ENCODE results near the gene MYL12A. TPM values are rescaled to one million over a fixed set of nuclear protein-coding genes. Genes with fewer than 3 reads are reported as not detected.

MYL12A gene
- total and polyA plus RNA-seq, 2 of the 13 experiments (the other 11 are each of a cell fraction or from before 2014, with no cell fraction given) = 261 to 277 TPM

DNA sequence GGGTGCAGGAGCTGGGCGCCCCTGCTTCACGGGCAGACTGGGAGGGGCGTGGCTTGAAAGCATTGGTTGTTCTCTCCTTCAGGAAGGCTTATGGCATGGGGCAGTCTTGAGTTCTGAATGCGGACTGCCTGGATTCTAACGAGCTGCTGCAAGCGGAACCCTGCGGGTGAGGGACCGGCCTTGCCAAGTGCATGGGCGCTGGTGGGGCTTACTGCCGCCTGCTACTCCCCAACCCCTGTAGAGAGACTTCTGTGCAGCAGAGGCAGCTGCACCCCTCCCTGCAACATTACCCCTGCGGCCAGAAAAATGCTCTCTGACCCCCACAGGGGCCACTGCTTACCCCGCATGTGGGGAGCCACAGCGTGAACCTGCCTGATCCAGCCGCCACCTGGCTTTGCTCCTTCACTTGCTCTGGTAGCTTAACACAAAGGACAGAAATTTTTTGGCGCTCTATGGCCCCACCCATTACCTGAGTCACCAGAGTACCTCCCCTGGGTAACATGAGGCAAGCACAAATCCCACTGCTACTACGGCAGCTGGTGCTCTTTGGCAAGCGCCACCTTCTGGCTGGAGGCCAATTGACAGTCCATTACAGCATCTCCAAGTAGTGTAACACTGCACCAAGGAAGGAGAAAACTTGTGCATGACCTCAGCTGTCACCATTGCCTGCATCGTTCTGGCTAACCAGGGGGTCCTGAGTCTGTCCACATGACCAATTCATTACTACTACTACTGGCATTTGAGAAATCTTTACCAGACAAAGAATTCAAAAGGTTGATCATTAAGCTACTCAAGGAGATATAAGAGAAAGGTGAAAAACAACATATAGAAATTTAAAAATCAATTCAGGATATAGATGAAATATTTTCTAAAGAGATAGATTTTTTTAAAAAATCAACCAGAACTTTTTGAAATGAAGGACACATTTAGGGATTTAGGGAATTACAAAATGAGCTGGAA is 49.7 kb downstream of the MYL12A start (continued):
- TF ChIP-seq, protein P1, sequence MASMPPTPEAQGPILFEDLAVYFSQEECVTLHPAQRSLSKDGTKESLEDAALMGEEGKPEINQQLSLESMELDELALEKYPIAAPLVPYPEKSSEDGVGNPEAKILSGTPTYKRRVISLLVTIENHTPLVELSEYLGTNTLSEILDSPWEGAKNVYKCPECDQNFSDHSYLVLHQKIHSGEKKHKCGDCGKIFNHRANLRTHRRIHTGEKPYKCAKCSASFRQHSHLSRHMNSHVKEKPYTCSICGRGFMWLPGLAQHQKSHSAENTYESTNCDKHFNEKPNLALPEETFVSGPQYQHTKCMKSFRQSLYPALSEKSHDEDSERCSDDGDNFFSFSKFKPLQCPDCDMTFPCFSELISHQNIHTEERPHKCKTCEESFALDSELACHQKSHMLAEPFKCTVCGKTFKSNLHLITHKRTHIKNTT (CRISPR knock-in tag; IDR thresholded peaks at IDR 0.05) = no peak
- TF ChIP-seq KDM5A (IDR thresholded peaks at IDR 0.05; ENCODE audit: borderline replicate concordance, low read length) (peak; percentile 90), HDAC6 (IDR thresholded peaks at IDR 0.05; ENCODE audit: low read depth, low read length) (no peak), CCDC6 (CRISPR knock-in tag; IDR thresholded peaks at IDR 0.05) (0 out of 2 replicates have a peak, but pooled peaks have one; percentile 25), ZNF546 (CRISPR knock-in tag; conservative IDR thresholded peaks at IDR 0.05) (0 out of 2 replicates have a peak, but pooled peaks have one; percentile 58), ATAD3A (CRISPR knock-in tag; IDR thresholded peaks at IDR 0.05) (no peak), SMYD3 (CRISPR knock-in tag; IDR thresholded peaks at IDR 0.05) (0 out of 2 replicates have a peak, but pooled peaks have one; percentile 36), ZEB1 (IDR thresholded peaks at IDR 0.05; ENCODE audit: insufficient replicate concordance, low read depth) (peak; percentile 91), HOXA3 (CRISPR knock-in tag; IDR thresholded peaks at IDR 0.05) (peak; percentile 90), ZNF557 (CRISPR knock-in tag; IDR thresholded peaks at IDR 0.05) (peak; percentile 54; the same call in 1 of the 2 replicates), MEF2D (CRISPR knock-in tag; IDR thresholded peaks at IDR 0.05) (no peak), TGIF2 (CRISPR knock-in tag; IDR thresholded peaks at IDR 0.05) (peak; percentile 26; the same call in 1 of the 2 replicates), KDM3A (CRISPR knock-in tag; IDR thresholded peaks at IDR 0.05; ENCODE audit: low read depth) (peak; percentile 52; the same call in 1 of the 2 replicates), ATM (IDR thresholded peaks at IDR 0.05; ENCODE audit: borderline replicate concordance) (no peak)
- TF ChIP-seq, protein P2, sequence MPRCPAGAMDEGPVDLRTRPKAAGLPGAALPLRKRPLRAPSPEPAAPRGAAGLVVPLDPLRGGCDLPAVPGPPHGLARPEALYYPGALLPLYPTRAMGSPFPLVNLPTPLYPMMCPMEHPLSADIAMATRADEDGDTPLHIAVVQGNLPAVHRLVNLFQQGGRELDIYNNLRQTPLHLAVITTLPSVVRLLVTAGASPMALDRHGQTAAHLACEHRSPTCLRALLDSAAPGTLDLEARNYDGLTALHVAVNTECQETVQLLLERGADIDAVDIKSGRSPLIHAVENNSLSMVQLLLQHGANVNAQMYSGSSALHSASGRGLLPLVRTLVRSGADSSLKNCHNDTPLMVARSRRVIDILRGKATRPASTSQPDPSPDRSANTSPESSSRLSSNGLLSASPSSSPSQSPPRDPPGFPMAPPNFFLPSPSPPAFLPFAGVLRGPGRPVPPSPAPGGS (CRISPR knock-in tag; IDR thresholded peaks at IDR 0.05) = no peak
- TF ChIP-seq, protein P3, sequence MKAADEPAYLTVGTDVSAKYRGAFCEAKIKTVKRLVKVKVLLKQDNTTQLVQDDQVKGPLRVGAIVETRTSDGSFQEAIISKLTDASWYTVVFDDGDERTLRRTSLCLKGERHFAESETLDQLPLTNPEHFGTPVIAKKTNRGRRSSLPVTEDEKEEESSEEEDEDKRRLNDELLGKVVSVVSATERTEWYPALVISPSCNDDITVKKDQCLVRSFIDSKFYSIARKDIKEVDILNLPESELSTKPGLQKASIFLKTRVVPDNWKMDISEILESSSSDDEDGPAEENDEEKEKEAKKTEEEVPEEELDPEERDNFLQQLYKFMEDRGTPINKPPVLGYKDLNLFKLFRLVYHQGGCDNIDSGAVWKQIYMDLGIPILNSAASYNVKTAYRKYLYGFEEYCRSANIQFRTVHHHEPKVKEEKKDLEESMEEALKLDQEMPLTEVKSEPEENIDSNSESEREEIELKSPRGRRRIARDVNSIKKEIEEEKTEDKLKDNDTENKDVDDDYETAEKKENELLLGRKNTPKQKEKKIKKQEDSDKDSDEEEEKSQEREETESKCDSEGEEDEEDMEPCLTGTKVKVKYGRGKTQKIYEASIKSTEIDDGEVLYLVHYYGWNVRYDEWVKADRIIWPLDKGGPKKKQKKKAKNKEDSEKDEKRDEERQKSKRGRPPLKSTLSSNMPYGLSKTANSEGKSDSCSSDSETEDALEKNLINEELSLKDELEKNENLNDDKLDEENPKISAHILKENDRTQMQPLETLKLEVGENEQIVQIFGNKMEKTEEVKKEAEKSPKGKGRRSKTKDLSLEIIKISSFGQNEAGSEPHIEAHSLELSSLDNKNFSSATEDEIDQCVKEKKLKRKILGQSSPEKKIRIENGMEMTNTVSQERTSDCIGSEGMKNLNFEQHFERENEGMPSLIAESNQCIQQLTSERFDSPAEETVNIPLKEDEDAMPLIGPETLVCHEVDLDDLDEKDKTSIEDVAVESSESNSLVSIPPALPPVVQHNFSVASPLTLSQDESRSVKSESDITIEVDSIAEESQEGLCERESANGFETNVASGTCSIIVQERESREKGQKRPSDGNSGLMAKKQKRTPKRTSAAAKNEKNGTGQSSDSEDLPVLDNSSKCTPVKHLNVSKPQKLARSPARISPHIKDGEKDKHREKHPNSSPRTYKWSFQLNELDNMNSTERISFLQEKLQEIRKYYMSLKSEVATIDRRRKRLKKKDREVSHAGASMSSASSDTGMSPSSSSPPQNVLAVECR (CRISPR knock-in tag; IDR thresholded peaks at IDR 0.05; ENCODE audit: borderline replicate concordance) = peak; percentile 73
- TF ChIP-seq, protein P4, sequence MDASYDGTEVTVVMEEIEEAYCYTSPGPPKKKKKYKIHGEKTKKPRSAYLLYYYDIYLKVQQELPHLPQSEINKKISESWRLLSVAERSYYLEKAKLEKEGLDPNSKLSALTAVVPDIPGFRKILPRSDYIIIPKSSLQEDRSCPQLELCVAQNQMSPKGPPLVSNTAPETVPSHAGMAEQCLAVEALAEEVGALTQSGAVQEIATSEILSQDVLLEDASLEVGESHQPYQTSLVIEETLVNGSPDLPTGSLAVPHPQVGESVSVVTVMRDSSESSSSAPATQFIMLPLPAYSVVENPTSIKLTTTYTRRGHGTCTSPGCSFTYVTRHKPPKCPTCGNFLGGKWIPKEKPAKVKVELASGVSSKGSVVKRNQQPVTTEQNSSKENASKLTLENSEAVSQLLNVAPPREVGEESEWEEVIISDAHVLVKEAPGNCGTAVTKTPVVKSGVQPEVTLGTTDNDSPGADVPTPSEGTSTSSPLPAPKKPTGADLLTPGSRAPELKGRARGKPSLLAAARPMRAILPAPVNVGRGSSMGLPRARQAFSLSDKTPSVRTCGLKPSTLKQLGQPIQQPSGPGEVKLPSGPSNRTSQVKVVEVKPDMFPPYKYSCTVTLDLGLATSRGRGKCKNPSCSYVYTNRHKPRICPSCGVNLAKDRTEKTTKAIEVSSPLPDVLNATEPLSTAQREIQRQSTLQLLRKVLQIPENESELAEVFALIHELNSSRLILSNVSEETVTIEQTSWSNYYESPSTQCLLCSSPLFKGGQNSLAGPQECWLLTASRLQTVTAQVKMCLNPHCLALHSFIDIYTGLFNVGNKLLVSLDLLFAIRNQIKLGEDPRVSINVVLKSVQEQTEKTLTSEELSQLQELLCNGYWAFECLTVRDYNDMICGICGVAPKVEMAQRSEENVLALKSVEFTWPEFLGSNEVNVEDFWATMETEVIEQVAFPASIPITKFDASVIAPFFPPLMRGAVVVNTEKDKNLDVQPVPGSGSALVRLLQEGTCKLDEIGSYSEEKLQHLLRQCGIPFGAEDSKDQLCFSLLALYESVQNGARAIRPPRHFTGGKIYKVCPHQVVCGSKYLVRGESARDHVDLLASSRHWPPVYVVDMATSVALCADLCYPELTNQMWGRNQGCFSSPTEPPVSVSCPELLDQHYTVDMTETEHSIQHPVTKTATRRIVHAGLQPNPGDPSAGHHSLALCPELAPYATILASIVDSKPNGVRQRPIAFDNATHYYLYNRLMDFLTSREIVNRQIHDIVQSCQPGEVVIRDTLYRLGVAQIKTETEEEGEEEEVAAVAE (CRISPR knock-in tag; IDR thresholded peaks at IDR 0.05; ENCODE audit: borderline replicate concordance) = peak; percentile 50; the same call in 1 of the 2 replicates
